ENCODE data around the gene FHAD1.
A peak's percentile ranks its signal among the peaks of the same experiment; 100 is the strongest.

Gene FHAD1

GRCh38 chr1:15218287-15219279, 28.4 kb upstream of the FHAD1 start:
- no peak for DNase-seq

- no peak for DNase-seq
Measured at GRCh38 chr1:15219280-15220023, 27.6 kb upstream of the FHAD1 start.

GRCh38 chr1:15220024-15220392, 27.0 kb upstream of the FHAD1 start:
- DNase-seq = no peak

- DNase-seq = no peak
Measured at GRCh38 chr1:15220825-15221431, 26.1 kb upstream of the FHAD1 start.

- no peak for DNase-seq
Measured at GRCh38 chr1:15222653-15223303, 24.2 kb upstream of the FHAD1 start.

GRCh38 chr1:15224259-15224869, 22.7 kb upstream of the FHAD1 start:
- peak; percentile 31 for DNase-seq

GRCh38 chr1:15224974-15225373, 22.0 kb upstream of the FHAD1 start:
- DNase-seq = no peak

GRCh38 chr1:15225461-15225860, 21.6 kb upstream of the FHAD1 start:
- DNase-seq = no peak

- DNase-seq = no peak
Measured at GRCh38 chr1:15226388-15227255, 20.4 kb upstream of the FHAD1 start.

GRCh38 chr1:15229707-15230131, 17.3 kb upstream of the FHAD1 start:
- DNase-seq = no peak

- DNase-seq = no peak
Measured at GRCh38 chr1:15231714-15232201, 15.3 kb upstream of the FHAD1 start.

GRCh38 chr1:15233689-15234088, 13.3 kb upstream of the FHAD1 start:
- DNase-seq = no peak

- no peak for DNase-seq
Measured at GRCh38 chr1:15236321-15236721, 10.7 kb upstream of the FHAD1 start.

GRCh38 chr1:15236746-15237145, 10.3 kb upstream of the FHAD1 start:
- no peak for DNase-seq

GRCh38 chr1:15238789-15239188, 8.2 kb upstream of the FHAD1 start:
- DNase-seq = no peak

- DNase-seq = no peak
Measured at GRCh38 chr1:15242766-15243165, 4.3 kb upstream of the FHAD1 start.

GRCh38 chr1:15243275-15244043, 3.6 kb upstream of the FHAD1 start:
- no peak for DNase-seq

- DNase-seq = no peak
Measured at GRCh38 chr1:15244813-15245212, 2.2 kb upstream of the FHAD1 start.

GRCh38 chr1:15245593-15246360, 1.2 kb upstream of the FHAD1 start:
- peak; percentile 51 for DNase-seq

- DNase-seq = no peak
Measured at GRCh38 chr1:15248216-15248615, 1.2 kb downstream of the FHAD1 start.

Data from GDM1 (cell line).